GM12872 (cell line): ENCODE results near the gene UBLCP1.

ENCODE experiments used
- CTCF ChIP-seq: IDR thresholded peaks from 3 replicates; pipeline ENCODE4 v1.5.1; 2011; ENCODE audit warnings: low read depth, mild to moderate bottlenecking, low read length, moderate library complexity; ENCODE audit not compliant: insufficient read depth

Gene UBLCP1

DNA sequence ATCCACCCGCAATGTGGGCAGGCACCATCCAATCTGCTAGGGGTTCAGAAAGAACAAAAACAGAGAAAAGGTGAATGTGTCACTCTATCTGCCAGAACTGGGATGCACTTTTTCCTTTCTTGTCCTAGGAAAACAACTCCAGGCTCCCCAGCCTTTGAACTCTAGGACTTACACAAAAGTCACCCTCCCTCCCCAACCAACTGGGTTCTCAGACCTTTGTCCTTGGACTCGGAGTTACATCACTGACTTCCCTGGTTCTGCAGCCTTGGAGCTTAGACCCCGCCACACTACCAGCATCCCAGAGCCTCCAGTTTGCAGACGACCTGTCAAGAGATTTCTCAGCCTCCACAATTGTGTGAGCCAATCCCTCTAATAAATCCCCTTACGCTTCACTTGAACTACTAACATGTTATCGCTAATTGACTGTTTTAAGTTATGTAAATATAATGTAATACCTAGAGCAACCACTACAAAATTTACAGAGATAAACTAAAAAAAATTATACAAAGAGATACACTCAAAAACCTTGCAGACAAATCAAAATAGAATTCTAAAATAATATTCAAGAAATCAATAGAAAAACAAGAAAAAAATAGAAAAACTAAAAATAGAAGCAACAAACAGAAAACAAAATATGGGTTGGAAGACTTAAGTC is 5.3 kb upstream of the UBLCP1 start:
- no peak for TF ChIP-seq CTCF

- no peak for TF ChIP-seq CTCF
Observed at GRCh38 chr5:159258361-159258760, 4.7 kb upstream of the UBLCP1 start.

GRCh38 chr5:159262472-159262858 is 625 bp upstream of the UBLCP1 start:
- TF ChIP-seq CTCF, result no peak

- TF ChIP-seq CTCF, result no peak
Observed at GRCh38 chr5:159263569-159263905, 447 bp downstream of the UBLCP1 start.

GRCh38 chr5:159269723-159270122 is 6.6 kb downstream of the UBLCP1 start:
- TF ChIP-seq CTCF, result no peak

DNA sequence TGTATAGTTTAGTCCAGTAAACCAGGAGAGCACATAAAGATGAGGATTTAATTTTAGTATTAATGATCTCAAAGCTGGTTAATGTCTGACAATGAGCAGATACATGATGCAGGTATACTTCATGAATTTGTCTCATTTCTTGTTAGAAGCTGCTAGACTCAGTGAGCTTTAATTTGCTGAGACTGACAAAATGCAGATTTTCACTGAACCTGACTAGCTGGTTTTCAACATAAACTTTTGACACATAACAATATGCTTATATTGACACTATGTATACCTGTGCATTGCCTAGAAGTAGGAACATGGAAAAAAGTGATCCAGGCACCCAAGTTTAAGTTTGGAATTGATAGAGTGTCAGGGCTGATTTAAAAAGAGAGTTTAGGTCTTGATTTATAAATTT is 10.8 kb downstream of the UBLCP1 start:
- TF ChIP-seq CTCF, result no peak

- TF ChIP-seq CTCF, result no peak
Observed at GRCh38 chr5:159274676-159275075, 11.6 kb downstream of the UBLCP1 start.

GRCh38 chr5:159286420-159287035 is 23.4 kb downstream of the UBLCP1 start:
- TF ChIP-seq CTCF, result peak; percentile 47; the same call in 1 of the 3 replicates
